NT2/D1 (cell line): ENCODE data around the gene PCDH8.

ENCODE experiments used
- DNase-seq: peaks from one replicate; pipeline ENCODE4 v3.0.0-alpha.2; 2011; ENCODE audit warnings: low read depth, low spot score
- H3K27me3 ChIP-seq: 2 replicates; pipeline ENCODE4 v1.6.0; 2011; ENCODE audit warnings: mild to moderate bottlenecking; ENCODE audit not compliant: insufficient read length, insufficient read depth
- H3K36me3 ChIP-seq: 2 replicates; pipeline ENCODE4 v1.6.1; 2011; ENCODE audit warnings: mild to moderate bottlenecking, low read length, mixed read lengths; ENCODE audit not compliant: insufficient read depth, insufficient read length
- H3K4me1 ChIP-seq: 2 replicates; pipeline ENCODE4 v1.5.1; 2011; ENCODE audit not compliant: insufficient read depth, insufficient read length
- H3K4me3 ChIP-seq: 2 replicates; pipeline ENCODE4 v1.5.1; 2011; ENCODE audit warnings: low read depth; ENCODE audit not compliant: insufficient read length
- H3K9ac ChIP-seq: 2 replicates; pipeline ENCODE4 v1.6.0; 2011; ENCODE audit warnings: low read depth; ENCODE audit not compliant: insufficient read length
- H3K9me3 ChIP-seq: 2 replicates; pipeline ENCODE4 v1.5.1; 2011; ENCODE audit warnings: mild to moderate bottlenecking, low read length; ENCODE audit not compliant: insufficient read depth
- SUZ12 ChIP-seq: IDR thresholded peaks from 2 replicates; pipeline ENCODE4 v1.6.1; 2011; ENCODE audit not compliant: insufficient read length, insufficient read depth; ENCODE audit errors: extremely low read depth
- YY1 ChIP-seq: IDR thresholded peaks from 2 replicates; pipeline ENCODE4 v1.6.1; 2011; ENCODE audit not compliant: insufficient read length, insufficient read depth
- ZNF274 ChIP-seq: IDR thresholded peaks from 2 replicates; pipeline ENCODE4 v1.6.1; 2011; ENCODE audit warnings: mild to moderate bottlenecking, low read depth, low read length

The PCDH8 gene

GRCh38 chr13:52810526-52810925 lies 37.9 kb downstream of the PCDH8 start:
- Histone ChIP-seq H3K36me3 (no peaks in the 10 kb centered on the region), H3K27me3 (no peaks in the 10 kb centered on the region), H3K9ac (no peak overlapping the region), H3K4me3 (no peak overlapping the region), H3K4me1 (no peaks in the 10 kb centered on the region), H3K9me3 (no peaks in the 10 kb centered on the region; the same call in 1 of the 2 replicates)
- no peak for DNase-seq
- TF ChIP-seq SUZ12 (no peak), ZNF274 (no peak), YY1 (no peak)

GRCh38 chr13:52810011-52810410 lies 38.4 kb downstream of the PCDH8 start:
- Histone ChIP-seq H3K4me1 (no peaks in the 10 kb centered on the region), H3K9me3 (no peaks in the 10 kb centered on the region), H3K36me3 (no peaks in the 10 kb centered on the region), H3K9ac (no peak overlapping the region), H3K4me3 (no peak overlapping the region), H3K27me3 (no peaks in the 10 kb centered on the region)
- no peak for DNase-seq
- no peak for TF ChIP-seq ZNF274
- no peak for TF ChIP-seq SUZ12
- no peak for TF ChIP-seq YY1

GRCh38 chr13:52809310-52809769 lies 39.1 kb downstream of the PCDH8 start:
- TF ChIP-seq SUZ12, result no peak
- no peak for TF ChIP-seq ZNF274
- TF ChIP-seq YY1, result no peak
- Histone ChIP-seq H3K27me3 (no peaks in the 10 kb centered on the region), H3K4me3 (no peak overlapping the region), H3K4me1 (no peaks in the 10 kb centered on the region), H3K9me3 (no peaks in the 10 kb centered on the region), H3K36me3 (no peaks in the 10 kb centered on the region), H3K9ac (no peak overlapping the region)
- peak; percentile 52 for DNase-seq

- H3K9ac ChIP-seq, result no peak overlapping the region
- H3K27me3 ChIP-seq, result no peaks in the 10 kb centered on the region
- H3K36me3 ChIP-seq, result no peaks in the 10 kb centered on the region
- DNase-seq, result no peak
- no peak for TF ChIP-seq SUZ12
- TF ChIP-seq YY1, result no peak
- TF ChIP-seq ZNF274, result no peak
- H3K9me3 ChIP-seq, result no peaks in the 10 kb centered on the region
- no peaks in the 10 kb centered on the region for H3K4me1 ChIP-seq
- H3K4me3 ChIP-seq, result no peak overlapping the region
These were observed 39.6 kb downstream of the PCDH8 start for GRCh38 chr13:52808842-52809219.

GRCh38 chr13:52806029-52806428 lies 42.4 kb downstream of the PCDH8 start:
- Histone ChIP-seq H3K4me3 (no peak overlapping the region), H3K9ac (no peak overlapping the region)
- TF ChIP-seq ZNF274 (no peak), SUZ12 (no peak), YY1 (no peak)

GRCh38 chr13:52804202-52804641 lies 44.2 kb downstream of the PCDH8 start:
- H3K9me3 ChIP-seq, result no peaks in the 10 kb centered on the region
- no peaks in the 10 kb centered on the region for H3K4me1 ChIP-seq
- no peak overlapping the region for H3K4me3 ChIP-seq
- H3K9ac ChIP-seq, result no peak overlapping the region
- DNase-seq, result no peak
- no peaks in the 10 kb centered on the region for H3K27me3 ChIP-seq
- H3K36me3 ChIP-seq, result no peaks in the 10 kb centered on the region
- TF ChIP-seq SUZ12, result no peak
- no peak for TF ChIP-seq YY1

More at GRCh38 chr13:52806029-52806428, 42.4 kb downstream of the PCDH8 start:
- no peak for DNase-seq
- Histone ChIP-seq H3K4me1 (no peaks in the 10 kb centered on the region), H3K36me3 (no peaks in the 10 kb centered on the region), H3K27me3 (no peaks in the 10 kb centered on the region), H3K9me3 (no peaks in the 10 kb centered on the region)

GRCh38 chr13:52800856-52801255 lies 47.6 kb downstream of the PCDH8 start:
- TF ChIP-seq YY1, result no peak
- TF ChIP-seq SUZ12, result no peak
- no peak for TF ChIP-seq ZNF274
- no peaks in the 10 kb centered on the region for H3K27me3 ChIP-seq
- H3K9me3 ChIP-seq, result no peaks in the 10 kb centered on the region
- H3K36me3 ChIP-seq, result no peaks in the 10 kb centered on the region
- no peak overlapping the region for H3K9ac ChIP-seq
- DNase-seq, result no peak
- no peaks in the 10 kb centered on the region for H3K4me1 ChIP-seq
- H3K4me3 ChIP-seq, result no peak overlapping the region

- H3K4me3 ChIP-seq, result no peak overlapping the region
- no peak overlapping the region for H3K9ac ChIP-seq
- no peaks in the 10 kb centered on the region for H3K27me3 ChIP-seq
- H3K36me3 ChIP-seq, result no peaks in the 10 kb centered on the region
- TF ChIP-seq SUZ12 (no peak), YY1 (no peak), ZNF274 (no peak)
- DNase-seq, result no peak
- H3K4me1 ChIP-seq, result no peaks in the 10 kb centered on the region
- no peaks in the 10 kb centered on the region for H3K9me3 ChIP-seq
These were observed 49.5 kb downstream of the PCDH8 start for GRCh38 chr13:52798770-52799430.
